Ectodermal cell (in vitro differentiated cells): ENCODE measurements around the gene P3H4.

Source experiments
- H3K27ac ChIP-seq: 2 replicates; pipeline ENCODE4 v1.7.0; 2013; ENCODE audit warnings: mild to moderate bottlenecking, low read depth, low read length; ENCODE audit not compliant: insufficient read depth, poor library complexity, severe bottlenecking
- H3K27me3 ChIP-seq: 2 replicates; pipeline ENCODE4 v1.7.0; 2013; ENCODE audit warnings: mild to moderate bottlenecking, low read length; ENCODE audit not compliant: insufficient read depth, control insufficient read depth, poor library complexity, severe bottlenecking
- H3K36me3 ChIP-seq: one replicate; pipeline ENCODE4 v1.7.0; 2013; ENCODE audit warnings: low read length; ENCODE audit not compliant: control insufficient read depth, insufficient read depth
- H3K4me1 ChIP-seq: one replicate; pipeline ENCODE4 v1.7.0; 2013; ENCODE audit warnings: low read length; ENCODE audit not compliant: control insufficient read depth, insufficient read depth
- H3K4me3 ChIP-seq: 2 replicates; pipeline ENCODE4 v1.7.0; 2013; ENCODE audit warnings: low read depth, low read length, control low read depth; ENCODE audit not compliant: insufficient read depth
- H3K9me3 ChIP-seq: 2 replicates; pipeline ENCODE4 v1.7.0; 2013; ENCODE audit warnings: mild to moderate bottlenecking, low read length, moderate library complexity; ENCODE audit not compliant: control insufficient read depth
- whole genome bisulfite sequencing, 2 experiments: methylation state at CpG; one replicate each; pipeline ENCODE4 v1.1.7; 2013; ENCODE audit warnings: missing lambda C conversion rate in 2 of 2; 5-methylcytosine and 5-hydroxymethylcytosine counted together

Gene P3H4

GRCh38 chr17:41754066-41754465 lies 57.7 kb downstream of the P3H4 start:
- whole genome bisulfite sequencing, 2 experiments: 82 to 83% methylated on average over 12 of the region's 12 CpGs
- H3K4me3 ChIP-seq: no peak overlapping the region
- H3K9me3 ChIP-seq: no peaks in the 10 kb centered on the region
- H3K27me3 ChIP-seq: no peaks in the 10 kb centered on the region
- no peaks in the 10 kb centered on the region for H3K4me1 ChIP-seq
- peaks cover 22% of the 10 kb centered on the region for H3K36me3 ChIP-seq
- no peak overlapping the region for H3K27ac ChIP-seq
